Frontal cortex (tissue), 4 donors: Measurements from ENCODE around the gene NOSTRIN. TPM values are rescaled to one million over a fixed set of nuclear protein-coding genes. Genes with fewer than 3 reads are reported as not detected.

Source experiments
- DNase-seq, 2 donors: peaks; one replicate each; pipeline ENCODE4 v3.0.0; 2012; ENCODE audit warnings: low spot score in 2 of 2
- FAIRE-seq: peaks from 2 replicates; lab custom pipeline; 2012; peaks lifted over from hg19 to GRCh38; lab: Jason Lieb, UNC
- total RNA-seq: library from RNA; depleted of rRNA; stranded (reverse); fragments of >200 nt; gene quantifications from one replicate; pipeline ENCODE4 v1.2.3, GENCODE V29; 2014
- donor health status: control.
- donor health status: control.
- donor health status: control.

Gene NOSTRIN
- total RNA-seq, 1 donor from 2014 or later, result 2.9 TPM

GRCh38 chr2:168912466-168912865, 110.0 kb downstream of the NOSTRIN start:
- no peak for FAIRE-seq
- DNase-seq, result peak in 1 of 2 donors; percentile 25

GRCh38 chr2:168912901-168913369, 110.5 kb downstream of the NOSTRIN start:
- no peak for FAIRE-seq

GRCh38 chr2:168913495-168913894, 111.1 kb downstream of the NOSTRIN start:
- FAIRE-seq (no peak), DNase-seq (no peak)

More at GRCh38 chr2:168912901-168913369, 110.5 kb downstream of the NOSTRIN start:
- peak in 1 of 2 donors; percentile 25 for DNase-seq

Other genes starting within 250 kb of the NOSTRIN start
- 5.3 TPM for gene SPC25, start 87.8 kb downstream of the NOSTRIN start, total RNA-seq
- gene G6PC2, start 98.7 kb downstream of the NOSTRIN start, total RNA-seq, result not detected
- gene ABCB11, start 228.7 kb downstream of the NOSTRIN start, total RNA-seq, result under 0.01 TPM